Brain pericyte (primary cell): Measurements from ENCODE around the gene RPS18.
A peak's percentile ranks its signal among the peaks of the same experiment; 100 is the strongest.
"Not testable (repeated sequence)": the region's sequence is repeated elsewhere in the genome, so short reads cannot be mapped to it uniquely, and the experiment has no call there.

Source experiments
- DNase-seq: peaks from one replicate; pipeline ENCODE4 v3.0.0-alpha.2; 2012; ENCODE audit warnings: low read depth, low spot score

RPS18 gene

GRCh38 chr6:33271468-33272274 is at the start of gene RPS18, which contains the start of gene VPS52:
Gene RPS18, plus strand, starts transcription at chr6:33272075. Its CDS starts 45 bp downstream, at chr6:33272120.
Gene VPS52, minus strand, starts transcription at chr6:33271876. Its CDS starts 201 bp downstream, at chr6:33271675.
- DNase-seq: peak; percentile 97

- DNase-seq: not testable (repeated sequence)
Measured at GRCh38 chr6:33226503-33227120, 45.3 kb upstream of the RPS18 start.

- DNase-seq: no peak
Measured at GRCh38 chr6:33235221-33235634, 36.6 kb upstream of the RPS18 start.

- DNase-seq: no peak
Measured at GRCh38 chr6:33236328-33236727, 35.5 kb upstream of the RPS18 start.

DNA sequence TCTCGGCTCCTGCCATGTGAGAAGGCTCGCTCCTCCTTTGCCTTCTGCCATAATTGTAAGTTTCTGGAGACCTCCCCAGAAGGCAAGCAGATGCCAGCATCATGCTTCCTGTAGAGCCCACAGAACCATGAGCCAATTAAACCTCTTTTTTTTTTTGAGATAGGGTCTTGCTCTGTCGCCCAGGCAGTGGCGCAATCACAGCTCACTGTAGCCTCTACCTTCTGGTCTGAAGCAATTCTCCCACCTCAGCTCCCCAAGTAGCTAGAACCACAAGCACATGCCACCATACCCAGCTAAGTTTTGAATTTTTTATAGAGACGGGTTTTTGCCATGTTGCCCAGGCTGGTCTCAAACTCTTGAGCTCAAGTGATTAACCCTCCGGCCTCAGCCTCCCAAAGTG is 35.0 kb upstream of the RPS18 start:
- no peak for DNase-seq

DNA sequence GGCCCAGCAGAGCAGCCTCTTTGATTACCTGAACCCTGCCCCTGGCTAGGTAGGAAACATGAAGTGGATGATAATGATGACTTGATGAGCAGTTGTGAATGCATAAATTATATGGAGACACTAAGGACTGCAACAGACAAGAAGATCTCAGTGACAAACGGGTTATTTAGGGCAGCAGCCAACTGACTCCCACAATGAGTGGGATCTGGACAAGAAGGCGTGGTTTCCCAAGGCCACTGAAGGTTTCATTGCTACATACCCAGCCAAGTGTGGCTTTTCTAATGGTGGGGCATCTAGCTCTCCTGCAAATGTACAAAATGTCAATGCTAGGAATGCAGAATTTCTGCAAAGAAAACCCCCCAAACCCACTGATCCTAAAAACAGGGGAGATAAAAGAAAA is 34.1 kb upstream of the RPS18 start:
- no peak for DNase-seq

GRCh38 chr6:33241968-33242367 is 29.9 kb upstream of the RPS18 start:
- no peak for DNase-seq

DNA sequence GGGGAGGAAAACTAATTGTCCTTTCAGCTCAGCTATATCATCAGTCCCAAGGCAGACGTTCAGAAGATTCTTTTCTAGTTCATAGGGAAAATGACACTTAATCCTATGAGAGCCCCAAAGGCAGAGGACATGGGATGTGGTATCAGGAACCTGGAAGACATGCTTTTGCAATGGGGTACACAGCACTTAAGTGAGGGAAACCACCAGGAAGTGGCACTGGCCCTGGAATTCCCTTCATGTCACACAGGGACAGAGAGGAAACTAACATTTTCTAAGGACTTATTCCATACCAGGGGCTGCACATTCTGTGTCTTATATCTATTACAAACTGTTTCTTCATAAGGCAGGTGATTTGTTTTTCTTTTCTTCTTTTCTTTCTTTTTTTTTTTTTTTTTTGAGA is 28.4 kb upstream of the RPS18 start:
- no peak for DNase-seq

DNA sequence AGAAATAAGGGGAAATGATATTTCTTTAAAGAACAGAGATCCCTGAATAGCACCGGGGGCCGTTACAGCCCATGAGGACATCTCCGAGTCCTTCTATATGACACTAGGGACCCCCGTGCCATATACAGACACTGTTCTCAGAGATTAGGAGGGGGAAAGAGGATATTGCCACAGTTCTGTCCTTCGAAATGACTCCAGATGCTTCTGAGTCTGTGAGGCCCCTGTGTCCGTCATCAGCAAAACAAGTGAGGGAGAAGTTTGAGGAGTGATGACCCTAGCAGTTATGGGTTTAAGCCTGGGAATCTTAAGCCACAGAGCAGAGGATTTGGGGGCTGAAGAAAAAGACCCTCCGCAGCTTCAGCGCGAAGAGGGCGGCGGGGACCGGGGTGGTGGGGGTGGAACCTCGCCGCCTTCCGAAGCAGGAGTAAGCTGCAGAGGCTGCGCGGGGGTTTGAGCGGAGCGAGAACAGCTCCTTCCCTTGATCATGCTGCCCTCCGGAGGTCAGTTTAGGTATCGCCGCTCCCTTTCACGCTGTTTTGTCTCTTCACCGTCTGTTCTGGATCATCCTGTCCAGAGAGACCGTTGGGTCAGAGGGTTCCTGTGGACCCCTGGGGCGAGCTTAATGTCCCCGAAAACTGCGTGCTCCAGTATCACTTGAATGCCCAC is 23.8 kb upstream of the RPS18 start:
- peak; percentile 71 for DNase-seq

DNA sequence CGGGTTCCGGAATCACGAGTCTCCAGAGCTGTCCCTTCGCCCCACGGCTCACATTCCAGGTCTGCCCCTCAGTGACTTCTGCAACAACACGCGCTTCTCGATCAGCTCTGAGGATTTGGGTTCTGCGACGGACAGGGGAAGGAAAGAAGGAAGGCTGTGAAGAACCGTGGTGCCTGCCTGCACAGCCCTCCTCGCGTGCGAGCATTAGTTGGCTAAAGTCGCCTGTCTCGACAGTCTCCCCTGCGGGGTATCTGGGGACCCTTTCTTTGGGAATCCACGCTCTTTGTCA is 23.3 kb upstream of the RPS18 start:
- no peak for DNase-seq

GRCh38 chr6:33248932-33249731 is 22.7 kb upstream of the RPS18 start:
- peak; percentile 97 for DNase-seq

- no peak for DNase-seq
Measured at GRCh38 chr6:33249732-33250630, 21.9 kb upstream of the RPS18 start.

DNA sequence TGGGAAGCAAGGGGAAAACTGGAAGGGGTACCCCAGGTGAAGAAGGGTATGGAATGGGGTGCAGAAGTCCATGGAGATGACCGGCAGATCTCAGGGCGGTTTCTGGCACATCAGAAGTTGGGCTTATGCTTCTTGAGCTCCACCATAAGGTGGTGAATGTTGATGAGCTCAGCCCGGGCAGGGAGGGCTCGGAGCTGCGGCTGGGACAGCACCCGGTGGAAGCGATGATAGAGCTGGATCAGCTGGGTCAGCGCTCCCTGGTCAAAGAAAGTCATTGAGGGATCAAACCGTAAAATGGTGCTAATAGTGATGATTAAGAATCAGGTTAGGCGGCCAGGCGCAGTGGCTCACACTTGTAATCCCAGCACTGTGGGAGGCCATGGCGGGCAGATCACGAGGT is 21.1 kb upstream of the RPS18 start:
- no peak for DNase-seq

DNA sequence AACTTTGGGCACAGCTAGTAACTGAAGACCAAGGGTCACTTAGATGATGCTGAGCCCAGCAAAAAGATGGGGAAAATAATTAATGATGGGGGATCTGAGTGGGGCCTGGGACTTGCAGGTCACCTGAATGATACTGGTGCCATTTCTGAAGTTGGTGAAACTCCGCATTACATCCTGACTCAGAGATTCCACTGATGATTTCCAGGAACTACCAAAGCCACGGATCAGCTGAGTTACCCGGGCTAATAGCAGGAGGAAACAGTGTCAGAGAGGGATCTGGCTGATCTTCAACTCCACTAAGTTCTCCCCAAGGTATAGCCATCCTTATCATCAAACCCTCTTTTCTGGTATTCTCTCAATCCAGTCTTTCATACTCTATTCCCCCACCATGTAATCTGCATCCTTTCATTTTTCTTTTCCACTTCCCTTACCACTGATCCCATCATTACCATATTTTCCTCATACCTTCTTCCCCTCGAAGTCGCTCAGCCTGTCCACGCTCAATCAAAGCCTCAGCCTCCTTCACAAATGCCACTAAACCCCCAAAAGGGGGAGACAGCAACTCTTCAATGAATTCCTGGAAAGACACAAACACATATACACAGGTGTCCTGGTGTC is 20.4 kb upstream of the RPS18 start:
- no peak for DNase-seq

DNA sequence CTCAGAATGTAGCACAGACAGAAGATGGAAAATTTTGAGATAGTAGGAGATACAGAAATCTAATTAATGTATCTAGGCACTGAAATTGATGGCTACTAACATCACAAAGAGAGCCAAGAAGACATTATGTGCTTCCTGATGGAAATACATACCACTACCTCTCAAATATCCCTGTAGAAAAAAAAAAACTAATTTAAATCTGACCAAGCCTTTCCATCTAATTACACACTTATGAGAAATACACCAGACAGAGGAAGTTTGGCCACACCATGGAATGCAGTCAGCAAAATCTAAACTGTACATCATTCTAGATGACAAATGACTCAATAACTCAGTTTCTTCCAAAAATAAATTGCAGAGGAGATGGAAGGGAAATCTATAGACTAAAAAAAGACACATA is 19.1 kb upstream of the RPS18 start:
- no peak for DNase-seq

- no peak for DNase-seq
Measured at GRCh38 chr6:33254591-33254990, 17.3 kb upstream of the RPS18 start.

GRCh38 chr6:33259032-33259431 is 12.8 kb upstream of the RPS18 start:
- no peak for DNase-seq

GRCh38 chr6:33262490-33262889 is 9.4 kb upstream of the RPS18 start:
- not testable (repeated sequence) for DNase-seq

- no peak for DNase-seq
Measured at GRCh38 chr6:33264015-33264414, 7.9 kb upstream of the RPS18 start.

DNA sequence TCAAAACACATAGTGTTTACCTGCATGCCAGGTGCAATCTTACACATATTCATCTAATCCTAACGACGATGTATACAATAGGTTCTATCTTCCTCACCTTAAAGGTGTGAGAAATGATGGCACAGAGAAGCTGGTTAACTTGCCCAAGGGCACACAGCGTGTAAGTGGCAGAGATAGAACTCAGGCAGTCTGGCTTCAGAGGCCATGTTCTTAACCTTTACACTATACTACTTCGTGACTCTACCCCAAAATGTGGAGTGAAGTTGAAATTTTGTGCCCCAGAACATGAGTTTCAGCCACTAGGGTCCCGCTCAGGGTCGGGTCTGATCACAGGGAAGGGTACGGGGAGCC is 783 bp upstream of the RPS18 start:
- no peak for DNase-seq
